A673 (cell line): ENCODE results near the gene MYBPC3. TPM values are rescaled to one million over a fixed set of nuclear protein-coding genes. Genes with fewer than 3 reads are reported as not detected.
A peak's percentile ranks its signal among the peaks of the same experiment; 100 is the strongest.

Source experiments
- BruUV-seq: library from RNA; stranded (reverse); fragments of 400-500 nt; replicated peaks from 2 replicates; lab custom pipeline; 2021; lab: Mats Ljungman, UMichigan
- CTCF ChIA-PET: fragments of 300-600 bp; sonication (Branson Sonifier 250); formaldehyde crosslinking; loops from one replicate; lab custom pipeline; 2022; ENCODE audit warnings: antibody characterized with exemption; lab: Charles Lee
- POLR2A ChIA-PET: fragments of 300-600 bp; sonication (Branson Sonifier 250); formaldehyde crosslinking; loops from one replicate; lab custom pipeline; 2022; ENCODE audit warnings: antibody characterized with exemption; ENCODE audit not compliant: low non-redundant PET; lab: Charles Lee
- DNase-seq: peaks from one replicate; pipeline ENCODE4 v3.0.0-alpha.2; 2015; ENCODE audit warnings: low spot score
- H3K27ac ChIP-seq: fragments of 200-600 bp; sonication (generic); 2 replicates; pipeline ENCODE4 v1.5.1; 2016; ENCODE audit warnings: mixed run types, low read depth, mild to moderate bottlenecking, mixed read lengths, antibody characterized with exemption, low read length; ENCODE audit not compliant: poor library complexity, severe bottlenecking
- H3K27me3 ChIP-seq: fragments of 200-600 bp; sonication (generic); replicated peaks from 2 replicates; pipeline ENCODE4 v1.6.1; 2017; ENCODE audit warnings: mixed run types, low read depth, mild to moderate bottlenecking, mixed read lengths, antibody characterized with exemption, low read length; ENCODE audit not compliant: insufficient read depth, poor library complexity
- H3K36me3 ChIP-seq: fragments of 200-600 bp; sonication (generic); 2 replicates; pipeline ENCODE4 v1.6.1; 2016; ENCODE audit warnings: mixed run types, mild to moderate bottlenecking, mixed read lengths, antibody characterized with exemption, low read length; ENCODE audit not compliant: insufficient read depth, poor library complexity, severe bottlenecking
- H3K4me1 ChIP-seq: fragments of 200-600 bp; sonication (generic); 2 replicates; pipeline ENCODE4 v1.6.1; 2017; ENCODE audit warnings: mixed run types, mild to moderate bottlenecking, mixed read lengths, antibody characterized with exemption, low read length; ENCODE audit not compliant: insufficient read depth, poor library complexity, severe bottlenecking
- H3K4me3 ChIP-seq: fragments of 200-600 bp; sonication (generic); 2 replicates; pipeline ENCODE4 v1.5.1; 2016; ENCODE audit warnings: low read depth, mixed run types, mild to moderate bottlenecking, mixed read lengths, low read length; ENCODE audit not compliant: poor library complexity, severe bottlenecking
- H3K9me3 ChIP-seq: fragments of 200-600 bp; sonication (generic); 2 replicates; pipeline ENCODE4 v1.6.1; 2016; ENCODE audit warnings: mixed run types, low read depth, mild to moderate bottlenecking, mixed read lengths, antibody characterized with exemption, low read length; ENCODE audit not compliant: poor library complexity, severe bottlenecking
- CTCF ChIP-seq: fragments of 300-800, 200-600 bp; sonication (generic); conservative IDR thresholded peaks from 2 replicates; pipeline ENCODE4 v1.5.1; 2017; ENCODE audit warnings: low read depth, mild to moderate bottlenecking, antibody characterized with exemption, low read length, moderate library complexity, mixed read lengths
- EZH2 ChIP-seq: fragments of 200-600 bp; sonication (generic); IDR thresholded peaks from 2 replicates; pipeline ENCODE4 v1.6.1; 2017; ENCODE audit warnings: borderline replicate concordance, low read depth, mild to moderate bottlenecking, mixed read lengths, antibody characterized with exemption, low read length; ENCODE audit not compliant: poor library complexity, severe bottlenecking
- intact Hi-C: fragments of 100-400 bp; cut with micrococcal nuclease; formaldehyde crosslinking; loops from one replicate; pipeline ENCODE4 v1.10.0; 2022; ENCODE audit not compliant: unreplicated experiment
- total RNA-seq: library from RNA; stranded (reverse); gene quantifications from 2 replicates; pipeline ENCODE4 v1.2.3, GENCODE V29; 2021

Gene MYBPC3
- total RNA-seq, 1 experiment from 2014 or later: not detected

DNA sequence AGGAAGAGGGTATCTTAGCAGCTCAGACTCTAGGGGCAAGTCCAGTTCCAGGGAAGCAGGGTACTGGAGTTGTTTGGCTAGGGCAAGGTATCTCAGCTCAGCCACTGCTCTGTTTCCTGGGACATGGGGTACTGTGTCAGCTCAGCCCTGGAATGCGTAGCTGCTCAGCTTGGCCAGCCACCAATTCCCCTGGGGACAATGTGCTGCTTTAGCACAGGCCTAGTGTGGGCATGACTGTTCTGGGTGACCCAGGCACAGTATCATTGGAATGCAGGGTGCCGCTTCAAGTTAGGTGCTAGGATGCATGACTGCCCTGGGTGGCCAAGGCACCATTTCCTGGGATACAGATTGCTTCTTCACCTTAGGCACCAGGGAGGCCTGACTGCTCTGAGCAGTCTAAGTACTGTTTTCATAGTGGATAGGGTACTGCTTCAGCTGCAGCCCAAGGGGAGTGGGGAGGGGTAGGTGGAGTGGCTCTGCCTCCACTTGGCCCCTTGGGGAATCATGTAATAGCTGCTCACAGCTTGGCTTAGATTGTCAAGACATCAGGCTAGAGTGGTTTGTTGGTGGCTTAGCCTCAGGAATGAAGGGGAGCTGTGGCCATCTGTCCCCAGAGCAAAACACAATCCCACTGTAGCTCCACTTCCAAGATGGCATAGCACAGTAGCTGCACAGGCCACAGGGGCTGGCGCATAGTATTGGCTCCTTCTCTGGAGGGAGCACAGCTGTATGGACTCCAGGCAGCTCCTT, 46.6 kb downstream of the MYBPC3 start:
- DNase-seq: peak; percentile 58
- Histone ChIP-seq H3K27ac (peak overlapping the region; percentile 31), H3K36me3 (peaks cover 96% of the 10 kb centered on the region), H3K27me3 (no peaks in the 10 kb centered on the region), H3K9me3 (peaks cover 8% of the 10 kb centered on the region), H3K4me1 (peaks cover 5% of the 10 kb centered on the region), H3K4me3 (no peak overlapping the region)
- ChIA-PET CTCF (no interaction called here), POLR2A (no interaction called here)
- intact Hi-C loops: loop anchor here (5.0 kb wide), 1 partner anchor 34 kb away; the partner anchor contains the start of gene MADD
- no TSS peak for BruUV-seq
- no peak for TF ChIP-seq CTCF
- no peak for TF ChIP-seq EZH2

- peaks cover 5% of the 10 kb centered on the region for H3K4me1 ChIP-seq
- no peak for DNase-seq
- H3K9me3 ChIP-seq: peaks cover 20% of the 10 kb centered on the region
- no peaks in the 10 kb centered on the region for H3K27me3 ChIP-seq
- ChIA-PET POLR2A (interaction anchor here (0.6 kb wide), 1 partner anchor 85 kb away, joined by 4 read pairs; no protein-coding TSS in a partner anchor), CTCF (no interaction called here)
- no TSS peak for BruUV-seq
- intact Hi-C loops: no loop called here
- peaks cover 88% of the 10 kb centered on the region for H3K36me3 ChIP-seq
- H3K27ac ChIP-seq: no peak overlapping the region
- no peak for TF ChIP-seq CTCF
- TF ChIP-seq EZH2: no peak
- H3K4me3 ChIP-seq: no peak overlapping the region
Observed at GRCh38 chr11:47302853-47303252, 49.6 kb downstream of the MYBPC3 start.

GRCh38 chr11:47299078-47299477, 53.4 kb downstream of the MYBPC3 start:
- intact Hi-C loops: no loop called here
- Histone ChIP-seq H3K36me3 (peaks cover 85% of the 10 kb centered on the region), H3K27me3 (no peaks in the 10 kb centered on the region), H3K27ac (no peak overlapping the region), H3K4me3 (no peak overlapping the region), H3K9me3 (peaks cover 20% of the 10 kb centered on the region), H3K4me1 (no peaks in the 10 kb centered on the region)
- no TSS peak for BruUV-seq
- DNase-seq: no peak
- ChIA-PET CTCF (no interaction called here), POLR2A (no interaction called here)
- no peak for TF ChIP-seq EZH2
- no peak for TF ChIP-seq CTCF
